ENCODE measurements around the gene PPP1R13L. TPM values are rescaled to one million over a fixed set of nuclear protein-coding genes. Genes with fewer than 3 reads are reported as not detected.

PPP1R13L gene
- total RNA-seq, 4 donors from 2014 or later: 195 to 597 (median 280) TPM

DNA sequence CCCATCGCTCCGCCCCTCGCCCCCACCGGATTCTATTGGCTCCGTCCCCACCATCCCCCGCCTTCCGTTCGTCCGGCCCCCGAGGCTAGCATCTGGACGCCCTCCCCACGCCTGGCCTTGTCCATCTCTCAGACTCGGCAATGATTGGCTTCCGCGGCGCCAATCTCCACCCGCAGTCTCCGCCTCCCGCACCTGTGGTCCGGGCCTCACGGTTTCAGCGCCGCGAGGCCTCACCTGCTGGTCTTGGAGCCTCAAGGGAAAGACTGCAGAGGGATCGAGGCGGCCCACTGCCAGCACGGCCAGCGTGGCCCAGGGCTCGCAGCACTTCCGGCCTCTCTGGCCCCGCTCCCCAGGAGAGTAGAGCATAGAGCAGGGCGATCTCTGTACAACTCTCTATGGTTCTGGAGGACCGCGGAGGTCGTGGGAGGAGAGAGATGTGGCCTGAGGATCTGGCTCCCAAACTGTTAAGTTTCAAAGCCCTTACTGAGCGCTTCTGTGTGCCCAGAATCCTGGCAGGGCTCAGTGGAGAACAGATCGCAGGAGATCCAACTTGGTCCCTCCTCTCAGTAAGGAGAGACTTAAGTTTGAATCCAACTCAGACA, 18.8 kb upstream of the PPP1R13L start, which contains the start of gene ERCC1:
TSS of gene ERCC1 (minus strand) at position 329 of the 602 bp plus-strand sequence. CDS start 543 bp downstream, outside the sequence.
- peak in 1 of 2 donors; percentile 95 for DNase-seq (ENCODE audit: low spot score in 2 of 2)
- H3K27me3 ChIP-seq: no peaks in the 10 kb centered on the region
- peak within 1 kb of the TSS; percentile 75 for H3K4me3 ChIP-seq
- whole genome bisulfite sequencing: under 1% methylated on average over 15 of the region's 37 CpGs
- TF ChIP-seq EP300 (IDR thresholded peaks at IDR 0.05): no peak
- TF ChIP-seq POLR2A (IDR thresholded peaks at IDR 0.05): no peak
- TF ChIP-seq, protein P1, sequence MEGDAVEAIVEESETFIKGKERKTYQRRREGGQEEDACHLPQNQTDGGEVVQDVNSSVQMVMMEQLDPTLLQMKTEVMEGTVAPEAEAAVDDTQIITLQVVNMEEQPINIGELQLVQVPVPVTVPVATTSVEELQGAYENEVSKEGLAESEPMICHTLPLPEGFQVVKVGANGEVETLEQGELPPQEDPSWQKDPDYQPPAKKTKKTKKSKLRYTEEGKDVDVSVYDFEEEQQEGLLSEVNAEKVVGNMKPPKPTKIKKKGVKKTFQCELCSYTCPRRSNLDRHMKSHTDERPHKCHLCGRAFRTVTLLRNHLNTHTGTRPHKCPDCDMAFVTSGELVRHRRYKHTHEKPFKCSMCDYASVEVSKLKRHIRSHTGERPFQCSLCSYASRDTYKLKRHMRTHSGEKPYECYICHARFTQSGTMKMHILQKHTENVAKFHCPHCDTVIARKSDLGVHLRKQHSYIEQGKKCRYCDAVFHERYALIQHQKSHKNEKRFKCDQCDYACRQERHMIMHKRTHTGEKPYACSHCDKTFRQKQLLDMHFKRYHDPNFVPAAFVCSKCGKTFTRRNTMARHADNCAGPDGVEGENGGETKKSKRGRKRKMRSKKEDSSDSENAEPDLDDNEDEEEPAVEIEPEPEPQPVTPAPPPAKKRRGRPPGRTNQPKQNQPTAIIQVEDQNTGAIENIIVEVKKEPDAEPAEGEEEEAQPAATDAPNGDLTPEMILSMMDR (IDR thresholded peaks at IDR 0.05): no peak
- TF ChIP-seq POLR2AphosphoS5 (IDR thresholded peaks at IDR 0.05): peak in 1 of 3 donors; percentile 63
- H3K27ac ChIP-seq: peak within 1 kb of the TSS; percentile 81
- peaks cover 74% of the 10 kb centered on the region for H3K4me1 ChIP-seq
- no peaks in the 10 kb centered on the region for H3K9me3 ChIP-seq
- peaks cover 26% of the 10 kb centered on the region for H3K36me3 ChIP-seq

DNA sequence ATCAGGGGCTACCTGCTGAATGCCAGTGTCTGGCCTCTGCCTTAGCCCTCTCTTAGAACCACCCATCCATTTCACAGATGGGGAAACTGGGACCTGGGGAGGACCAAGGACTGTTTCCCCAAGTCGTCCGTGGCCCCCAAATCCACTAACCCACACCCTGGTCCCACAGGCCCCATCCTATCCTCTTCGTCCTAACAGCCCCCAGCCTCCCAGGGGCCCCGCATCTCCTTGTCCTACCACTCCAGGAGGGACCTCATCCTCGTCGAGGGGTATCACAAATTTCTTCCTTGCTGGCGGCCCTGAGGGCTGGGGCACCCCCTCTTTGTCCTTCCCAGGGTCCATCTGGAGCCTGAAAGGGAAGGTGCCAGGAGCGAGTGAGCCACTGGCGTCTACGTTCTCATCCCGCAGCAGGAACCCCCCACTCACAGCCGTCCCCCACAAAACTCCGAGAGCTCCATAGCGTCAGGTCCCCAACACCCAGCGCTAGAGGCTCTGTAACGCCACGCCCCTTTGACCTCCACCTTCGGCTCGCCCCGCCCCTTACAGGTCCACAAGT, 18.2 kb upstream of the PPP1R13L start:
- DNase-seq (ENCODE audit: low spot score in 2 of 2): peak in 1 of 2 donors; percentile 97
- peaks cover 69% of the 10 kb centered on the region for H3K4me1 ChIP-seq
- TF ChIP-seq EP300 (IDR thresholded peaks at IDR 0.05) (no peak), POLR2A (IDR thresholded peaks at IDR 0.05) (no peak), POLR2AphosphoS5 (IDR thresholded peaks at IDR 0.05) (no peak)
- TF ChIP-seq, protein P1 (IDR thresholded peaks at IDR 0.05): no peak
- H3K36me3 ChIP-seq: peaks cover 32% of the 10 kb centered on the region
- H3K9me3 ChIP-seq: no peaks in the 10 kb centered on the region
- H3K27ac ChIP-seq: peak overlapping the region; percentile 81
- no peaks in the 10 kb centered on the region for H3K27me3 ChIP-seq
- peak overlapping the region; percentile 75 for H3K4me3 ChIP-seq
- 13% methylated on average over 19 of the region's 20 CpGs for WGBS

DNA sequence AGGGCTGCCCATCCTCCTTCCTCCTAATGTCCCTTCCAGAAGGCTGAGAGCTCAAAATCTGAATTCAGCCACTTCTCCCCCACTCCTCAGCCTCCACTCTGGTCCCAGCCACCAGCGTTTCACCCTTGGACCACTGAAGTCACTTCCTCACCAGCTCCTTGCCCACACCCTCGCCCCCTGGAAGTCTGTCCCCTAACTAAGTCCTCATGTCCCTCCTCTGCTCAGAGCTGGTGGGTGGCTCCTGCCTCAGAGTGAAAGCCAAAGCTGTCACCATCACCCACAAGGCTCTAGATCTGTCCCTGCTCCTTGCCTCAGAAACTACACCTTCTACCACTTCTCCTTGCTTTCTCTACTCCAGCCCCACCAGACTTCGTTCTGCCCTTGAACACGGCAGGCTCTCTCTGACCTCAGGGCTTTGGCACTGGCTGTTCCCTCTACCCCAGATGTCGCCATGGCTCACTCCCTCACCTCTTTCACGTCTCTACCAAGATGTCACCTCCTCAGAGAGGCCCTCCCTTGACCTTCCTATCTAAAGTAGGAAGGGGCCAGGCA, 17.2 kb upstream of the PPP1R13L start:
- Histone ChIP-seq H3K9me3 (no peaks in the 10 kb centered on the region), H3K36me3 (peaks cover 41% of the 10 kb centered on the region), H3K4me3 (no peak overlapping the region), H3K4me1 (peaks cover 59% of the 10 kb centered on the region), H3K27me3 (no peaks in the 10 kb centered on the region), H3K27ac (no peak overlapping the region)
- TF ChIP-seq POLR2AphosphoS5 (IDR thresholded peaks at IDR 0.05): no peak
- no peak for TF ChIP-seq EP300 (IDR thresholded peaks at IDR 0.05)
- TF ChIP-seq POLR2A (IDR thresholded peaks at IDR 0.05): no peak
- TF ChIP-seq, protein P1 (IDR thresholded peaks at IDR 0.05): no peak
- WGBS: 70% methylated on average over 6 of the region's 6 CpGs
- no peak for DNase-seq (ENCODE audit: low spot score in 2 of 2)

DNA sequence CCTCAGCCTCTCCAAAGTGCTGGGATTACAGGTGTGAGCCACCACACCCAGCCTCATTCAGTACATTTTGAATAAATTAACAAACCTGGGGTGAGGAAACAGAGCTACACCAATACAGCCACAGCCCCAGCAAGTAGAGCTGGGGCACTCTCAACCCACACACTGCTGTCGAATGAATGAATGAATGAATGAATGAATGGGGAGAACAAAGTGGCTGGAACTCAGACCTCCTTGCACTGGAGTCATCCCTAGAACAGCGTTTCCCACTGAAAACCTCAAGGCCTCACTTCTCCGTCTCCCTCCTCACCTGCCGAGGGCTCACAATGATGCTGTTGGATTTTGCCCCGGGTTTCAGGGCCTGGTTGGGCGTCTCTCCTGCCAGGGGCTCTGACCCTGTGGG, 16.0 kb upstream of the PPP1R13L start:
- 71% methylated on average over 1 of the region's 6 CpGs for WGBS
- peaks cover 55% of the 10 kb centered on the region for H3K4me1 ChIP-seq
- TF ChIP-seq EP300 (IDR thresholded peaks at IDR 0.05): no peak
- TF ChIP-seq, protein P1 (IDR thresholded peaks at IDR 0.05): no peak
- TF ChIP-seq POLR2A (IDR thresholded peaks at IDR 0.05): no peak
- no peak for TF ChIP-seq POLR2AphosphoS5 (IDR thresholded peaks at IDR 0.05)
- no peak overlapping the region for H3K4me3 ChIP-seq
- no peaks in the 10 kb centered on the region for H3K27me3 ChIP-seq
- no peak overlapping the region for H3K27ac ChIP-seq
- no peaks in the 10 kb centered on the region for H3K9me3 ChIP-seq
- H3K36me3 ChIP-seq: peaks cover 53% of the 10 kb centered on the region
- DNase-seq (ENCODE audit: low spot score in 2 of 2): no peak

DNA sequence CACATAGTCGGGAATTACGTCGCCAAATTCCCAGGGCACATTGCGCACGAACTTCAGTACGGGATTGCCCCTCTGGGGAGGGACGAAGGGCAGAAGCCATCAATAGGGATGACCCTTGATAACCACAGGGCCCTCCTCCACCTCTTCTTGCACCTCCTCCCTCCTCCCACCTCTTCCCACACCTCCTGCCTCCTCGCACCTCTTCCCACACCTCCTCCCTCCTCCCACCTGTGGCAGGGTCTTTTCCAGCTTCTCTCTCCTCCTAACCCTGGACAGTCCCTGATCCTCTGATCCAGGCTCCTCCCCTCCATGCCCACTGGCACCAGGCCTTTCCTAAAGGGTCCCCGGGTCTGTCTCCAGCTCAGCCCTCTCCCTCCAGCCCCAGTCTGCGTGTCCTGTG, 15.5 kb upstream of the PPP1R13L start:
- TF ChIP-seq POLR2AphosphoS5 (IDR thresholded peaks at IDR 0.05): no peak
- no peak for TF ChIP-seq POLR2A (IDR thresholded peaks at IDR 0.05)
- no peak for TF ChIP-seq EP300 (IDR thresholded peaks at IDR 0.05)
- TF ChIP-seq, protein P1 (IDR thresholded peaks at IDR 0.05): no peak
- Histone ChIP-seq H3K9me3 (no peaks in the 10 kb centered on the region), H3K36me3 (peaks cover 56% of the 10 kb centered on the region), H3K4me1 (peaks cover 53% of the 10 kb centered on the region), H3K27ac (no peak overlapping the region), H3K4me3 (no peak overlapping the region), H3K27me3 (no peaks in the 10 kb centered on the region)
- WGBS: 84% methylated on average over 10 of the region's 10 CpGs
- no peak for DNase-seq (ENCODE audit: low spot score in 2 of 2)

Data from suprapubic skin (tissue), 4 donors.